ENCODE measurements around the gene TMEM61.

The TMEM61 gene

DNA sequence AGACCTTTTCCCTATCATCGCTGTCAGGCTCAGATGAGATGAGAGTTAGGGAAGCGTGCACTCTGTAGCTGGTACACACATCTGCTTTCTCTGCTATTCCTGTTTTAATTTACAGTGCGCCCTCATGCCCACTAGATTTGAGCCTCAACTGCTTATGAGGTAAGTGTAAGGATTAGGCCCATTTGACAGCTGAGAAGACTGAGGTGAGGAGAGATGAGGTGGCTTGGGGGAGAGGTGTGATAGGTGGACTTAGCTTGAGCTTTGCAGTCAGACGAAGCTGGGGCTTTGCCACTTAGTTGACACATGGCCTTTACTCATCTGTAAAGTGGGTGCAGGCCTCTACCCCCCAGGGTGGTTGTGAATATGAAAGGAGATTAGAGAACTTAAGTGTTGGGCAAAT is 8.5 kb downstream of the TMEM61 start:
- Histone ChIP-seq H3K4me3 (no peak overlapping the region), H3K27ac (no peak overlapping the region)
- DNase-seq (ENCODE audit: low spot score): no peak
- TF ChIP-seq, protein P1, sequence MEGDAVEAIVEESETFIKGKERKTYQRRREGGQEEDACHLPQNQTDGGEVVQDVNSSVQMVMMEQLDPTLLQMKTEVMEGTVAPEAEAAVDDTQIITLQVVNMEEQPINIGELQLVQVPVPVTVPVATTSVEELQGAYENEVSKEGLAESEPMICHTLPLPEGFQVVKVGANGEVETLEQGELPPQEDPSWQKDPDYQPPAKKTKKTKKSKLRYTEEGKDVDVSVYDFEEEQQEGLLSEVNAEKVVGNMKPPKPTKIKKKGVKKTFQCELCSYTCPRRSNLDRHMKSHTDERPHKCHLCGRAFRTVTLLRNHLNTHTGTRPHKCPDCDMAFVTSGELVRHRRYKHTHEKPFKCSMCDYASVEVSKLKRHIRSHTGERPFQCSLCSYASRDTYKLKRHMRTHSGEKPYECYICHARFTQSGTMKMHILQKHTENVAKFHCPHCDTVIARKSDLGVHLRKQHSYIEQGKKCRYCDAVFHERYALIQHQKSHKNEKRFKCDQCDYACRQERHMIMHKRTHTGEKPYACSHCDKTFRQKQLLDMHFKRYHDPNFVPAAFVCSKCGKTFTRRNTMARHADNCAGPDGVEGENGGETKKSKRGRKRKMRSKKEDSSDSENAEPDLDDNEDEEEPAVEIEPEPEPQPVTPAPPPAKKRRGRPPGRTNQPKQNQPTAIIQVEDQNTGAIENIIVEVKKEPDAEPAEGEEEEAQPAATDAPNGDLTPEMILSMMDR (IDR thresholded peaks at IDR 0.05): no peak

- DNase-seq (ENCODE audit: low spot score): no peak
- Histone ChIP-seq H3K27ac (no peak overlapping the region), H3K4me3 (no peak overlapping the region)
- TF ChIP-seq, protein P1 (IDR thresholded peaks at IDR 0.05): no peak
Observed at GRCh38 chr1:54989473-54989872, 9.0 kb downstream of the TMEM61 start.

DNA sequence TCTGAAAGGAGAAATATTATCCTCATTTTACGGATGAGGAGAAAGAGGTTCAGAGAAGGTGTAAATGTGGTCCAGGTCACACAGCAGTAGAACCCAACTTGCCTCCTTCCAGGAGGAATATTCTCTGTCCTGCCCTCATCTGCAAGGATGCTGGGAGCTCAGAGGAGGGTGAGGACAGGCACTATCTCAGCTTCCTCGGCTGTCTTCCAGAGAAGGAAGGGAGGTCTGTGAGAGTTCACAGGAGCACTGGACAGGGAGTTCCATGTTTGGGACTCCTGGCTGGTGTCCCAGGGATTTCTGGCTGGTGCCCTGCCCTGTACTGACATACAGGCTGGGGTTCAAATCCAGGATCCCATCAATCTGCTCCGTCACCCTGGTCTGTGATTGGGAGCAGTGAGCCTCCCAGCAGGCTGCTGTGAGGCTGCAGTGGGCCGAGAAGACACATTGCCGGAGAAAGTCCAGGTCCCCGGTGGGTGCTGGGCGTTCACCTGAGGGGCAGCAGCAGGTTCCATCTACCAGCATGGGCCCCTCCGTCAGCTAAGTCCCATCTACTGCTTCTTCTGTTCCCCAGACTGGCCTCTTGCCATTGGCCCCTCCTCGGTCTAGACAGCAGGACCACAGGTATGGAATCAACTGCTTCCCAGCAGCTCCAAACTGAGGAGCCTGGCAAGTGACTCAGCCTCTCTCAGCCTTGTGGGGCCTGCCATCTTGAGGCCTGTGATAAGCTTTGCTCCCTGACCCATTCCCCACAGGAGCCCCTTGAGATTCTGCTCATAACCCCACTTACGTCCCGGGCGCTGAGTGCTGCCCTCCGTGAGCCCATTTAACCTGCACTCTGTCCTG is 9.8 kb downstream of the TMEM61 start:
- no peak overlapping the region for H3K27ac ChIP-seq
- no peak for DNase-seq (ENCODE audit: low spot score)

GRCh38 chr1:54990916-54991315 is 10.5 kb downstream of the TMEM61 start:
- H3K27ac ChIP-seq: no peak overlapping the region
- TF ChIP-seq, protein P1 (IDR thresholded peaks at IDR 0.05): no peak
- no peak for DNase-seq (ENCODE audit: low spot score)
- no peak overlapping the region for H3K4me3 ChIP-seq

More for the DNA sequence above, 9.8 kb downstream of the TMEM61 start:
- TF ChIP-seq, protein P1 (IDR thresholded peaks at IDR 0.05): no peak
- no peak overlapping the region for H3K4me3 ChIP-seq

GRCh38 chr1:54991939-54992338 is 11.5 kb downstream of the TMEM61 start:
- H3K4me3 ChIP-seq: no peak overlapping the region
- TF ChIP-seq, protein P1 (IDR thresholded peaks at IDR 0.05): no peak
- DNase-seq (ENCODE audit: low spot score): no peak
- H3K27ac ChIP-seq: no peak overlapping the region

DNA sequence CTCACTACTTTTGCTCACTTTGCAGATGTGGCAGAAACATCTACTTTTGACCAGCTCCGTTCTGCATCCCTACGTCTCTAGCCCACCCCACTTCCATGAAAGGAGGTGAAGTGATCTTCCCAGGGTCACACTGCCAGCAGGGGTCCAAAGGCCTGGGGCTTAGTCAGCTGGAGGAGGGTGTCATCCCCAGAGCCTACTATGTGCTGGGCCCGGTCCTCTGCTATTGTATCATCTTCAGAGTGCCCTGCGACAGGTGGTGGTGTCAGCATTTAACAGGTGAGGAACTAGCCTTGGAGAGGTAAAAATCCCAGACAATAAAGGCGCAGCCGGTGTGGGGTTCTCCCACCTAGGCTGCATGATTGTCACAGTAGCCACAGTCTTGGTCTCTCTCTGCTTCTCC is 12.7 kb downstream of the TMEM61 start:
- Histone ChIP-seq H3K27ac (no peak overlapping the region), H3K4me3 (no peak overlapping the region)
- TF ChIP-seq, protein P1 (IDR thresholded peaks at IDR 0.05): no peak
- no peak for DNase-seq (ENCODE audit: low spot score)

DNA sequence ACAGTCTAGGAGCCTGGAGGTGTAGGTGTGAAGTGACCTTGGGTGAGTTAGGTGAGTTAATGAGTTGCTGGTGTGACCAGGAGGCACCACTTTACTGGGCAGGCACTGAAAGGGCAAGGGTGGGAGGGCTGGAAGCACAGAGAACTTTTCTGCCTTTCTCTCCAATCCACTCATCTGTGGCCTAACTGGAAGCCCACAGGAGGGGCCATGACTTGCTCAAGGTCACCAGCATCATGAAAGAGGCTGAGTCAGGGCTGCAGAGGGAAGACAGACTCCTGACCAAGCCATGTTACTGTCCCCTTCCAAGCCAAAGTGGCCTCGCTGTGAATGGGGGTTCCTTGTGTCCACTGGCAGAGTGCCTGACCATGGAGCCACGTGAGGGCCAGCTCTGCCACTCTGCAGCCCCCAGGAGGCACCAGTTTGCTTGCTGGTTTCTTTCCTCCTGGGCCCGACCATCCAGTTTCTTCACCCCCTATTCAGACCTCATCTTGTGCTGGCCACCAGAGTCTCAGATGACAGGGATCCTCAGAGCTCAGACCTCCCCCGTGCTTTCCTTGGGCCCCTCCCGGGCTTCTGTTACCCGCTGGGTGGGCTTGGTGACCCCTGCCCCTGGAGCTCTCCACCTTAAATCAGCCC is 14.0 kb downstream of the TMEM61 start:
- H3K27ac ChIP-seq: no peak overlapping the region
- TF ChIP-seq, protein P1 (IDR thresholded peaks at IDR 0.05): no peak
- DNase-seq (ENCODE audit: low spot score): no peak
- no peak overlapping the region for H3K4me3 ChIP-seq

Data from coronary artery (tissue), 2 donors.